Fibroblast of lung (primary cell): ENCODE data around the gene SOX30. TPM values are rescaled to one million over a fixed set of nuclear protein-coding genes. Genes with fewer than 3 reads are reported as not detected.

Experiments
- DNase-seq, 2 donors: peaks; one replicate each; pipeline versions ENCODE4 v3.0.0 to v3.0.0-alpha.2; 2010; ENCODE audit warnings: low read depth in 2 of 2
- H2AFZ ChIP-seq: 2 replicates; pipeline ENCODE4 v1.5.1; 2012; ENCODE audit warnings: low read length, control low read depth, inconsistent platforms
- H3K27ac ChIP-seq: 2 replicates; pipeline ENCODE4 v1.5.1; 2011; ENCODE audit warnings: low read length, control low read depth; ENCODE audit not compliant: insufficient read depth
- H3K27me3 ChIP-seq: 2 replicates; pipeline ENCODE4 v1.5.1; 2011; ENCODE audit warnings: mild to moderate bottlenecking, low read length; ENCODE audit not compliant: control insufficient read depth, insufficient read depth
- H3K36me3 ChIP-seq: 2 replicates; pipeline ENCODE4 v1.5.1; 2011; ENCODE audit warnings: low read length; ENCODE audit not compliant: control insufficient read depth, insufficient read depth
- H3K4me1 ChIP-seq: 2 replicates; pipeline ENCODE4 v1.5.1; 2011; ENCODE audit warnings: low read length; ENCODE audit not compliant: control insufficient read depth, insufficient read depth; ENCODE audit errors: extremely low read depth
- H3K4me2 ChIP-seq: 2 replicates; pipeline ENCODE4 v1.5.1; 2011; ENCODE audit warnings: low read length, control low read depth; ENCODE audit not compliant: insufficient read depth; ENCODE audit errors: extremely low read depth
- H3K4me3 ChIP-seq, 4 experiments: fragments of 200-600 bp in 1 of 4; sonication (generic) in 1 of 4; replicated peaks in 1 of 4; 2 replicates each; pipeline ENCODE4 v1.5.1; 2011 to 2016; ENCODE audit warnings: low read length in 4 of 4, low read depth in 3 of 4, mild to moderate bottlenecking in 3 of 4, control low read depth in 2 of 4, inconsistent platforms in 1 of 4, mixed read lengths in 1 of 4; ENCODE audit not compliant: insufficient read depth in 1 of 4; ENCODE audit errors: control extremely low read depth in 1 of 4
- H3K79me2 ChIP-seq: 2 replicates; pipeline ENCODE4 v1.5.1; 2012; ENCODE audit warnings: mild to moderate bottlenecking, low read length, inconsistent platforms; ENCODE audit not compliant: control insufficient read depth, insufficient read depth
- H3K9ac ChIP-seq: 2 replicates; pipeline ENCODE4 v1.5.1; 2011; ENCODE audit warnings: mild to moderate bottlenecking, low read length, control low read depth; ENCODE audit not compliant: insufficient read depth
- H3K9me3 ChIP-seq: 2 replicates; pipeline ENCODE4 v1.5.1; 2012; ENCODE audit warnings: low read depth, low read length; ENCODE audit not compliant: control insufficient read depth, insufficient read depth
- H4K20me1 ChIP-seq: 2 replicates; pipeline ENCODE4 v1.5.1; 2011; ENCODE audit warnings: low read length; ENCODE audit not compliant: control insufficient read depth, insufficient read depth; ENCODE audit errors: extremely low read depth
- CTCF ChIP-seq, 2 donors: IDR thresholded peaks in 1 of 2; conservative IDR thresholded peaks in 1 of 2; 1 replicate in 1 of 2; 2 replicates in 1 of 2; pipeline ENCODE4 v1.5.1; 2011 to 2012; ENCODE audit warnings: low read length in 2 of 2, control low read depth in 1 of 2, inconsistent platforms in 1 of 2, low read depth in 1 of 2, mild to moderate bottlenecking in 1 of 2
- EZH2 ChIP-seq: IDR thresholded peaks from 2 replicates; pipeline ENCODE4 v1.5.1; 2012; ENCODE audit warnings: low read length, control low read depth, mild to moderate bottlenecking; ENCODE audit errors: missing control alignments
- polyA plus RNA-seq, 2 donors: library from polyadenylated mRNA; depleted of rRNA in 1 of 2; stranded (reverse) in 1 of 2; unstranded in 1 of 2; fragments of >200 nt; gene quantifications; 2 replicates each; pipeline ENCODE4 v1.2.1, GENCODE V29; 2011 to 2012; ENCODE audit warnings: missing spikeins in 1 of 2
- total RNA-seq: library from RNA; depleted of rRNA; stranded (reverse); fragments of >200 nt; gene quantifications from 2 replicates; pipeline ENCODE4 v1.2.1, GENCODE V29; 2014

SOX30 gene
- total and polyA plus RNA-seq, 2 donors (not counting 1 experiment from before 2014, with no cell fraction given) = 0.02 TPM; not detected in 1

DNA sequence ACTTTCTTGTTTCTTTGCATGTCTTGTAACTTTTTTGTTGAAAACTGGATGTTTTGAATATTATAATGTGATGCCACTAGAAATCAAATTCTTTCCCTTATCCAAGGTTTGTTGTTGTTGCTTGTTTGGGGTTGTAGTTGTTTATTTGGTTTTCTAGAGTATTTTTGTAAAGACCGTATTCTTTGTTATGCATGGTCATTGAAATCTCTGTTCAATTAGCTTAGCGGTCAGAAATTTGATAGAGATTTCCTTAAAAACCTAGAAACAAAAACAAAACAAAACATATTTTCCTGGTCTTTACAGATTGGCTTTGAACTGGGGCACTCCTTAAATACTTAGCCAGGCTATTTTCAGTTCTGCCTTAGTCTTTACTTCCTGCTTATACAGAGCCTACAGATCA lies 21.9 kb downstream of the SOX30 start:
- Histone ChIP-seq H3K36me3 (no peaks in the 10 kb centered on the region), H4K20me1 (no peaks in the 10 kb centered on the region), H3K79me2 (no peaks in the 10 kb centered on the region), H3K4me2 (no peak overlapping the region), H2AFZ (no peak overlapping the region), H3K4me1 (no peaks in the 10 kb centered on the region), H3K4me3 (no peak overlapping the region), H3K9me3 (no peaks in the 10 kb centered on the region), H3K27me3 (no peaks in the 10 kb centered on the region), H3K9ac (no peak overlapping the region), H3K27ac (no peak overlapping the region)
- DNase-seq = no peak
- TF ChIP-seq CTCF (conservative IDR thresholded peaks at IDR 0.05 in 1 of 2, IDR thresholded peaks at IDR 0.05 in 1 of 2; ENCODE audit: low read depth in 1 of 2, low read length in 2 of 2) (no peak), EZH2 (no peak)

GRCh38 chr5:157626831-157627230 lies 25.4 kb downstream of the SOX30 start:
- no peak overlapping the region for H3K4me2 ChIP-seq
- TF ChIP-seq CTCF (conservative IDR thresholded peaks at IDR 0.05 in 1 of 2, IDR thresholded peaks at IDR 0.05 in 1 of 2; ENCODE audit: low read depth in 1 of 2, low read length in 2 of 2) (no peak), EZH2 (no peak)
- no peak overlapping the region for H3K9ac ChIP-seq
- no peaks in the 10 kb centered on the region for H3K9me3 ChIP-seq
- no peaks in the 10 kb centered on the region for H3K4me1 ChIP-seq
- no peaks in the 10 kb centered on the region for H3K36me3 ChIP-seq
- no peak for DNase-seq
- no peak overlapping the region for H3K27ac ChIP-seq
- no peaks in the 10 kb centered on the region for H4K20me1 ChIP-seq
- no peaks in the 10 kb centered on the region for H3K27me3 ChIP-seq
- H3K4me3 ChIP-seq = no peak overlapping the region
- H3K79me2 ChIP-seq = no peaks in the 10 kb centered on the region
- no peak overlapping the region for H2AFZ ChIP-seq

DNA sequence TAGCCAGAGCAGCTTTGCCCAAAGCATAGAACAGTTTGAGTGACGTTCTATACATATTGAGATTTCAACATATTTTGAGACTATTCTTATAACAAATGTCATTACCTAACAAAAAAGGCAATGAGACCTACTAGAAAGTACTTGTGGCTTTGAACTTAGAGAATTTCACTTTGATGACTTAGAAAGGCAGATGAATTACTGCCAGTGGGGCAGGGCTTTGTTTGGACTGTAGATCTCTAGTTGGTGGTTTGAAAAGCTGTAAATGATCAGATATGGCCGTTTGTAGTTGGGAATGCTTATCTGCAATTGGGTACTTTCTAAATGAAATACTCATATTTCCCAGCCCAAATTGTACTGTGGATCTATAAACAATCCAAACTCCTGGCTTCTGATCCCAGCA lies 28.1 kb downstream of the SOX30 start:
- H2AFZ ChIP-seq = no peak overlapping the region
- no peaks in the 10 kb centered on the region for H3K27me3 ChIP-seq
- no peaks in the 10 kb centered on the region for H3K9me3 ChIP-seq
- H3K4me1 ChIP-seq = no peaks in the 10 kb centered on the region
- no peak overlapping the region for H3K9ac ChIP-seq
- no peaks in the 10 kb centered on the region for H3K36me3 ChIP-seq
- DNase-seq = no peak
- H4K20me1 ChIP-seq = no peaks in the 10 kb centered on the region
- TF ChIP-seq CTCF (conservative IDR thresholded peaks at IDR 0.05 in 1 of 2, IDR thresholded peaks at IDR 0.05 in 1 of 2; ENCODE audit: low read depth in 1 of 2, low read length in 2 of 2) = no peak
- no peak for TF ChIP-seq EZH2
- no peaks in the 10 kb centered on the region for H3K79me2 ChIP-seq
- no peak overlapping the region for H3K4me2 ChIP-seq
- H3K27ac ChIP-seq = no peak overlapping the region
- no peak overlapping the region for H3K4me3 ChIP-seq
